K562 (cell line): ENCODE results near the gene MYBPC3. TPM values are rescaled to one million over a fixed set of nuclear protein-coding genes. Genes with fewer than 3 reads are reported as not detected.
A peak's percentile ranks its signal among the peaks of the same experiment; 100 is the strongest.

Experiments used
- ATF4 ChIP-seq: fragments of 450-650 bp; formaldehyde crosslinking; IDR thresholded peaks from 2 replicates; pipeline ENCODE4 v1.4.0; 2022; ENCODE audit warnings: mild to moderate bottlenecking, moderate library complexity
- CTCFL ChIP-seq: IDR thresholded peaks from 2 replicates; pipeline ENCODE4 v1.6.1; 2011; ENCODE audit warnings: borderline replicate concordance, low read depth, mild to moderate bottlenecking, moderate library complexity, low read length; ENCODE audit not compliant: insufficient read depth, poor library complexity, severe bottlenecking
- ETS1 ChIP-seq: conservative IDR thresholded peaks from 2 replicates; pipeline ENCODE4 v1.6.1; 2011; ENCODE audit warnings: low read depth, mild to moderate bottlenecking, low read length; ENCODE audit not compliant: control insufficient read depth
- GATAD2A ChIP-seq: fragments of 450-650 bp; IDR thresholded peaks from 2 replicates; pipeline ENCODE4 v1.6.1; 2017
- LARP7 ChIP-seq: fragments of 450-650 bp; IDR thresholded peaks from 2 replicates; pipeline ENCODE4 v1.6.1; 2016
- MLX ChIP-seq, 2 experiments: fragments of 450-650 bp in 1 of 2; sonication (generic) in 1 of 2; formaldehyde crosslinking; conservative IDR thresholded peaks; 2 replicates each; pipeline versions ENCODE4 v1.4.0 to v1.8.1; 2020 to 2022; ENCODE audit warnings: mild to moderate bottlenecking in 1 of 2, missing genetic modification reagents in 1 of 2
- NR2F6 ChIP-seq: fragments of 450-650 bp; formaldehyde crosslinking; IDR thresholded peaks from 2 replicates; pipeline ENCODE4 v1.4.0; 2020; ENCODE audit warnings: mild to moderate bottlenecking
- PRDM10 ChIP-seq: fragments of 450-650 bp; IDR thresholded peaks from 2 replicates; pipeline ENCODE4 v1.6.1; 2018; ENCODE audit not compliant: partially characterized antibody
- ZKSCAN8 ChIP-seq: fragments of 200-800 bp; sonication (Bioruptor generic); IDR thresholded peaks from 2 replicates; pipeline ENCODE4 v1.6.1; 2016; ENCODE audit warnings: missing genetic modification characterization, missing compliant biosample characterization
- polyA plus RNA-seq, 8 experiments: library from polyadenylated mRNA; depleted of rRNA in 4 of 8; stranded (reverse) in 5 of 8; unstranded in 3 of 8; fragments of >200 nt; fragmentation: Nextera tagmentation in 2 of 8; fragmentation: Illumina TruSeq in 1 of 8; extraction: Ambion mirVana in 2 of 8; extraction: Trizol in 1 of 8; gene quantifications; 2 replicates each; pipeline versions ENCODE4 v1.2.1 to v1.2.3, GENCODE V29; 2011 to 2014; ENCODE audit warnings: inconsistent platforms in 1 of 8, missing spikeins in 1 of 8
- total RNA-seq, 7 experiments: library from RNA; depleted of rRNA in 6 of 7; stranded (reverse); fragments of >200 nt in 6 of 7; fragmentation: Illumina TruSeq in 2 of 7; extraction: Trizol in 2 of 7; gene quantifications; 2 replicates each; pipeline versions ENCODE4 v1.2.1 to v1.2.3, GENCODE V29; 2011 to 2021; ENCODE audit warnings: low replicate concordance in 1 of 7
- TF ChIP-seq, protein P1 (sequence below): fragments of 250-450 bp; sonication (Bioruptor Pico); IDR thresholded peaks from 2 replicates; pipeline ENCODE4 v1.4.0; 2020
- TF ChIP-seq, protein P2 (sequence below): sonication (generic); formaldehyde crosslinking; IDR thresholded peaks from 2 replicates; pipeline ENCODE4 v1.8.1; 2023; ENCODE audit warnings: mild to moderate bottlenecking, missing genetic modification reagents
- TF ChIP-seq, protein P3 (sequence below), 2 experiments: fragments of 200-800 bp in 1 of 2; sonication (Bioruptor generic) in 1 of 2; sonication (generic) in 1 of 2; formaldehyde crosslinking in 1 of 2; IDR thresholded peaks in 1 of 2; conservative IDR thresholded peaks in 1 of 2; 2 replicates each; pipeline versions ENCODE4 v1.5.0 to v1.6.1; 2016 to 2020; ENCODE audit warnings: missing compliant biosample characterization in 1 of 2, missing genetic modification characterization in 1 of 2, missing genetic modification reagents in 1 of 2

Gene MYBPC3
- total and polyA plus RNA-seq, 9 of the 15 experiments (the other 6 are each of a cell fraction or from before 2014, with no cell fraction given): 0.01 TPM; not detected in 8

DNA sequence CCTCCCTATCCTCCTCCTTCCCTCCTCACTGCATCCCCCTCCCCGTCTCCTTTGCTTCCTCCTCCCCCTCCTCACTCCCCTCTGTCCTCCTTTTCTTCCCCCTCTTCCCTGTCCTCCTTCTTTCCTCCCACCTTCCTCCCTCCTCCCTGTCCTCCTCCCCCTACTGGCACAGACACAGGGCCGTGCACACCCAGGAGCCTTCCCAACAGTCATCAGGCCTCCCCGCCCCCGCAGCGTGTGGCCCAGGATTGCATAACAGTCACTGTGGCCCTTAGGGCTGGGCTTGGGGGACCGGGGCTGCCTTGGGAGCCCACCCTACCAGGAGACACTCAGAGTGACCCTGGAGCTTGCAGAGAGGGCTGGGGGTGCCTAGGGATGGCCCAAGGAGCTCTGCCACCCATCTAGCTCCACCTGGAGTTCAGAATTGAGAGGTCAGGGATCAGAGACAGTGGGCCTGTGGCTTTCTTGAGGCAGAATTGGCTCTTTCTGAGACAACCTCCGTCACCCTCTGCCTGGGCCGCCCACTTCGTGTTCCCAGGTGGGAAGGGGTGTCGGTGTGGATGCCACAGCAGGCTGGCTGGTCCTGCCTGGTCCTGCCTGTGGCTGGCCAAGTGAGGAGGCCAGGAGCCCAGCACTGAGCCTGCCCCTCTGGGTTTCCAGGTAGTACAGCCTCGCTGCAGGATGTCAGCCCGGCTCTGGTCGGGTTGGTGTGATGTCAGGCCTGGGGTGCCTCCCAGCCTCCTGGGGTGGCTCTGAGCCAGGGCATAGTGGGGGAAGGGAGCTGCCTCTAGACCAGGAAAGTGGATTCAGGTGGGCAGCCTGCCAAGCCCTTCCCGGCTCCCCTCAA, 24.2 kb upstream of the MYBPC3 start (continued):
- TF ChIP-seq PRDM10 (no peak), CTCFL (no peak), LARP7 (peak; percentile 67; the same call in 1 of the 2 replicates), ETS1 (no peak), GATAD2A (peak; percentile 95), NR2F6 (CRISPR knock-in tag) (no peak), MLX (CRISPR knock-in tag; conservative IDR thresholded peaks at IDR 0.05) (no peak), ZKSCAN8 (CRISPR knock-in tag) (no peak), ATF4 (CRISPR knock-in tag) (no peak)
- TF ChIP-seq, protein P1, sequence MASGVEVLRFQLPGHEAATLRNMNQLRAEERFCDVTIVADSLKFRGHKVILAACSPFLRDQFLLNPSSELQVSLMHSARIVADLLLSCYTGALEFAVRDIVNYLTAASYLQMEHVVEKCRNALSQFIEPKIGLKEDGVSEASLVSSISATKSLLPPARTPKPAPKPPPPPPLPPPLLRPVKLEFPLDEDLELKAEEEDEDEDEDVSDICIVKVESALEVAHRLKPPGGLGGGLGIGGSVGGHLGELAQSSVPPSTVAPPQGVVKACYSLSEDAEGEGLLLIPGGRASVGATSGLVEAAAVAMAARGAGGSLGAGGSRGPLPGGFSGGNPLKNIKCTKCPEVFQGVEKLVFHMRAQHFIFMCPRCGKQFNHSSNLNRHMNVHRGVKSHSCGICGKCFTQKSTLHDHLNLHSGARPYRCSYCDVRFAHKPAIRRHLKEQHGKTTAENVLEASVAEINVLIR (CRISPR knock-in tag): no peak
- TF ChIP-seq, protein P2, sequence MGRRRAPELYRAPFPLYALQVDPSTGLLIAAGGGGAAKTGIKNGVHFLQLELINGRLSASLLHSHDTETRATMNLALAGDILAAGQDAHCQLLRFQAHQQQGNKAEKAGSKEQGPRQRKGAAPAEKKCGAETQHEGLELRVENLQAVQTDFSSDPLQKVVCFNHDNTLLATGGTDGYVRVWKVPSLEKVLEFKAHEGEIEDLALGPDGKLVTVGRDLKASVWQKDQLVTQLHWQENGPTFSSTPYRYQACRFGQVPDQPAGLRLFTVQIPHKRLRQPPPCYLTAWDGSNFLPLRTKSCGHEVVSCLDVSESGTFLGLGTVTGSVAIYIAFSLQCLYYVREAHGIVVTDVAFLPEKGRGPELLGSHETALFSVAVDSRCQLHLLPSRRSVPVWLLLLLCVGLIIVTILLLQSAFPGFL (CRISPR knock-in tag): no peak
- TF ChIP-seq, protein P3, sequence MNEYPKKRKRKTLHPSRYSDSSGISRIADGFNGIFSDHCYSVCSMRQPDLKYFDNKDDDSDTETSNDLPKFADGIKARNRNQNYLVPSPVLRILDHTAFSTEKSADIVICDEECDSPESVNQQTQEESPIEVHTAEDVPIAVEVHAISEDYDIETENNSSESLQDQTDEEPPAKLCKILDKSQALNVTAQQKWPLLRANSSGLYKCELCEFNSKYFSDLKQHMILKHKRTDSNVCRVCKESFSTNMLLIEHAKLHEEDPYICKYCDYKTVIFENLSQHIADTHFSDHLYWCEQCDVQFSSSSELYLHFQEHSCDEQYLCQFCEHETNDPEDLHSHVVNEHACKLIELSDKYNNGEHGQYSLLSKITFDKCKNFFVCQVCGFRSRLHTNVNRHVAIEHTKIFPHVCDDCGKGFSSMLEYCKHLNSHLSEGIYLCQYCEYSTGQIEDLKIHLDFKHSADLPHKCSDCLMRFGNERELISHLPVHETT (CRISPR knock-in tag; conservative IDR thresholded peaks at IDR 0.05 in 1 of 2, IDR thresholded peaks at IDR 0.05 in 1 of 2): no peak
